ENCODE measurements around the gene CPED1.

Gene CPED1

GRCh38 chr7:121160150-121161008, 171.9 kb downstream of the CPED1 start:
- no peaks in the 10 kb centered on the region for H3K36me3 ChIP-seq (ENCODE audit: insufficient read depth, low read length)
- no peaks in the 10 kb centered on the region for H3K27me3 ChIP-seq (ENCODE audit: insufficient read depth, low read length)

GRCh38 chr7:121163699-121164098, 175.2 kb downstream of the CPED1 start:
- Histone ChIP-seq H3K9me3 (ENCODE audit: low read length) (no peaks in the 10 kb centered on the region), H3K4me3 (ENCODE audit: low read length) (no peak overlapping the region), H3K4me1 (ENCODE audit: insufficient read depth, low read length) (no peaks in the 10 kb centered on the region), H3K36me3 (ENCODE audit: insufficient read depth, low read length) (no peaks in the 10 kb centered on the region), H2AFZ (ENCODE audit: low read depth, low read length) (no peak overlapping the region), H3K27me3 (ENCODE audit: insufficient read depth, low read length) (no peaks in the 10 kb centered on the region)

More at GRCh38 chr7:121160150-121161008, 171.9 kb downstream of the CPED1 start:
- Histone ChIP-seq H3K4me1 (ENCODE audit: insufficient read depth, low read length) (no peaks in the 10 kb centered on the region), H3K9me3 (ENCODE audit: low read length) (no peaks in the 10 kb centered on the region), H2AFZ (ENCODE audit: low read depth, low read length) (no peak overlapping the region), H3K4me3 (ENCODE audit: low read length) (no peak overlapping the region)

GRCh38 chr7:121164247-121164646, 175.7 kb downstream of the CPED1 start:
- no peaks in the 10 kb centered on the region for H3K36me3 ChIP-seq (ENCODE audit: insufficient read depth, low read length)
- no peaks in the 10 kb centered on the region for H3K4me1 ChIP-seq (ENCODE audit: insufficient read depth, low read length)
- no peak overlapping the region for H3K4me3 ChIP-seq (ENCODE audit: low read length)
- no peaks in the 10 kb centered on the region for H3K27me3 ChIP-seq (ENCODE audit: insufficient read depth, low read length)
- no peaks in the 10 kb centered on the region for H3K9me3 ChIP-seq (ENCODE audit: low read length)
- H2AFZ ChIP-seq (ENCODE audit: low read depth, low read length) = no peak overlapping the region

- H3K9me3 ChIP-seq (ENCODE audit: low read length) = no peaks in the 10 kb centered on the region
- no peaks in the 10 kb centered on the region for H3K36me3 ChIP-seq (ENCODE audit: insufficient read depth, low read length)
- no peak overlapping the region for H2AFZ ChIP-seq (ENCODE audit: low read depth, low read length)
- H3K4me1 ChIP-seq (ENCODE audit: insufficient read depth, low read length) = no peaks in the 10 kb centered on the region
- H3K27me3 ChIP-seq (ENCODE audit: insufficient read depth, low read length) = no peaks in the 10 kb centered on the region
- H3K4me3 ChIP-seq (ENCODE audit: low read length) = no peak overlapping the region
Observed at GRCh38 chr7:121166916-121167315, 178.4 kb downstream of the CPED1 start.

GRCh38 chr7:121167971-121168370, 179.5 kb downstream of the CPED1 start:
- Histone ChIP-seq H2AFZ (ENCODE audit: low read depth, low read length) (no peak overlapping the region), H3K4me1 (ENCODE audit: insufficient read depth, low read length) (no peaks in the 10 kb centered on the region), H3K27me3 (ENCODE audit: insufficient read depth, low read length) (no peaks in the 10 kb centered on the region), H3K4me3 (ENCODE audit: low read length) (no peak overlapping the region), H3K9me3 (ENCODE audit: low read length) (no peaks in the 10 kb centered on the region), H3K36me3 (ENCODE audit: insufficient read depth, low read length) (no peaks in the 10 kb centered on the region)

- Histone ChIP-seq H2AFZ (ENCODE audit: low read depth, low read length) (no peak overlapping the region), H3K4me1 (ENCODE audit: insufficient read depth, low read length) (no peaks in the 10 kb centered on the region), H3K36me3 (ENCODE audit: insufficient read depth, low read length) (no peaks in the 10 kb centered on the region), H3K27me3 (ENCODE audit: insufficient read depth, low read length) (no peaks in the 10 kb centered on the region), H3K4me3 (ENCODE audit: low read length) (no peak overlapping the region), H3K9me3 (ENCODE audit: low read length) (no peaks in the 10 kb centered on the region)
Observed at GRCh38 chr7:121169469-121169868, 181.0 kb downstream of the CPED1 start.

- Histone ChIP-seq H3K36me3 (ENCODE audit: insufficient read depth, low read length) (no peaks in the 10 kb centered on the region), H3K4me3 (ENCODE audit: low read length) (no peak overlapping the region), H3K4me1 (ENCODE audit: insufficient read depth, low read length) (no peaks in the 10 kb centered on the region), H2AFZ (ENCODE audit: low read depth, low read length) (no peak overlapping the region), H3K27me3 (ENCODE audit: insufficient read depth, low read length) (no peaks in the 10 kb centered on the region), H3K9me3 (ENCODE audit: low read length) (no peaks in the 10 kb centered on the region)
Observed at GRCh38 chr7:121172484-121172883, 184.0 kb downstream of the CPED1 start.

- Histone ChIP-seq H3K27me3 (ENCODE audit: insufficient read depth, low read length) (no peaks in the 10 kb centered on the region), H2AFZ (ENCODE audit: low read depth, low read length) (no peak overlapping the region), H3K4me1 (ENCODE audit: insufficient read depth, low read length) (no peaks in the 10 kb centered on the region), H3K9me3 (ENCODE audit: low read length) (no peaks in the 10 kb centered on the region), H3K4me3 (ENCODE audit: low read length) (no peak overlapping the region), H3K36me3 (ENCODE audit: insufficient read depth, low read length) (no peaks in the 10 kb centered on the region)
Observed at GRCh38 chr7:121175826-121176225, 187.3 kb downstream of the CPED1 start.

- H3K4me1 ChIP-seq (ENCODE audit: insufficient read depth, low read length) = no peaks in the 10 kb centered on the region
- no peak overlapping the region for H3K4me3 ChIP-seq (ENCODE audit: low read length)
- no peaks in the 10 kb centered on the region for H3K36me3 ChIP-seq (ENCODE audit: insufficient read depth, low read length)
- no peaks in the 10 kb centered on the region for H3K27me3 ChIP-seq (ENCODE audit: insufficient read depth, low read length)
- no peaks in the 10 kb centered on the region for H3K9me3 ChIP-seq (ENCODE audit: low read length)
- H2AFZ ChIP-seq (ENCODE audit: low read depth, low read length) = no peak overlapping the region
Observed at GRCh38 chr7:121178452-121178851, 189.9 kb downstream of the CPED1 start.

- no peak overlapping the region for H2AFZ ChIP-seq (ENCODE audit: low read depth, low read length)
- no peak overlapping the region for H3K4me3 ChIP-seq (ENCODE audit: low read length)
- H3K4me1 ChIP-seq (ENCODE audit: insufficient read depth, low read length) = no peaks in the 10 kb centered on the region
- no peaks in the 10 kb centered on the region for H3K9me3 ChIP-seq (ENCODE audit: low read length)
- H3K36me3 ChIP-seq (ENCODE audit: insufficient read depth, low read length) = no peaks in the 10 kb centered on the region
- no peaks in the 10 kb centered on the region for H3K27me3 ChIP-seq (ENCODE audit: insufficient read depth, low read length)
Observed at GRCh38 chr7:121178869-121179497, 190.5 kb downstream of the CPED1 start.

- Histone ChIP-seq H3K4me3 (ENCODE audit: low read length) (no peak overlapping the region), H2AFZ (ENCODE audit: low read depth, low read length) (no peak overlapping the region), H3K27me3 (ENCODE audit: insufficient read depth, low read length) (no peaks in the 10 kb centered on the region), H3K4me1 (ENCODE audit: insufficient read depth, low read length) (no peaks in the 10 kb centered on the region), H3K9me3 (ENCODE audit: low read length) (no peaks in the 10 kb centered on the region), H3K36me3 (ENCODE audit: insufficient read depth, low read length) (no peaks in the 10 kb centered on the region)
Observed at GRCh38 chr7:121180436-121181063, 192.0 kb downstream of the CPED1 start.

- Histone ChIP-seq H3K4me1 (ENCODE audit: insufficient read depth, low read length) (no peaks in the 10 kb centered on the region), H3K36me3 (ENCODE audit: insufficient read depth, low read length) (no peaks in the 10 kb centered on the region), H3K9me3 (ENCODE audit: low read length) (no peaks in the 10 kb centered on the region), H3K4me3 (ENCODE audit: low read length) (no peak overlapping the region), H3K27me3 (ENCODE audit: insufficient read depth, low read length) (no peaks in the 10 kb centered on the region), H2AFZ (ENCODE audit: low read depth, low read length) (no peak overlapping the region)
Observed at GRCh38 chr7:121181357-121181756, 192.8 kb downstream of the CPED1 start.

GRCh38 chr7:121182281-121182680, 193.8 kb downstream of the CPED1 start:
- Histone ChIP-seq H3K4me3 (ENCODE audit: low read length) (no peak overlapping the region), H3K27me3 (ENCODE audit: insufficient read depth, low read length) (no peaks in the 10 kb centered on the region), H3K4me1 (ENCODE audit: insufficient read depth, low read length) (no peaks in the 10 kb centered on the region), H3K9me3 (ENCODE audit: low read length) (no peaks in the 10 kb centered on the region), H3K36me3 (ENCODE audit: insufficient read depth, low read length) (no peaks in the 10 kb centered on the region), H2AFZ (ENCODE audit: low read depth, low read length) (no peak overlapping the region)

Data from neuron (in vitro differentiated cells).